ENCODE results near the gene GPR146. TPM values are rescaled to one million over a fixed set of nuclear protein-coding genes. Genes with fewer than 3 reads are reported as not detected.

Gene GPR146
- total and polyA plus RNA-seq, 2 of the 4 experiments (the other 2 are of a cell fraction) = 2.2 to 3.4 TPM

- Histone ChIP-seq H3K9me3 (ENCODE audit: control insufficient read depth, insufficient read depth, low read length) (no peaks in the 10 kb centered on the region), H3K4me1 (ENCODE audit: control insufficient read depth, insufficient read depth, low read length) (peaks cover 8% of the 10 kb centered on the region), H3K4me3 (ENCODE audit: insufficient read depth, low read depth, low read length) (no peak overlapping the region), H2AFZ (replicated peaks; ENCODE audit: low read length, poor library complexity) (no peak overlapping the region), H3K9ac (ENCODE audit: low read depth, low read length) (no peak overlapping the region), H4K5ac (ENCODE audit: low read depth, low read length) (no peak overlapping the region), H3K27ac (ENCODE audit: insufficient read depth, low read length) (no peak overlapping the region), H2BK15ac (ENCODE audit: low read depth, low read length) (no peak overlapping the region), H2BK5ac (ENCODE audit: low read depth, low read length, poor library complexity, severe bottlenecking) (no peak overlapping the region), H4K91ac (ENCODE audit: insufficient read depth, low read depth, low read length) (no peak overlapping the region), H3K9me1 (ENCODE audit: insufficient read depth, low read length) (no peaks in the 10 kb centered on the region), H3K4me2 (ENCODE audit: low read depth, low read length) (no peak overlapping the region), H2BK20ac (ENCODE audit: low read depth, low read length) (no peak overlapping the region), H3K18ac (ENCODE audit: low read depth, low read length) (no peak overlapping the region), H3K56ac (ENCODE audit: extremely low read depth, insufficient read depth, low read length) (no peak overlapping the region), H2AK9ac (replicated peaks; ENCODE audit: low read depth, low read length, poor library complexity) (no peak overlapping the region), H4K20me1 (ENCODE audit: insufficient read depth, low read length) (peaks cover 71% of the 10 kb centered on the region), H3K27me3 (ENCODE audit: control insufficient read depth, insufficient read depth, low read length) (no peaks in the 10 kb centered on the region), H2AK5ac (ENCODE audit: low read depth, low read length) (no peak overlapping the region), H3K36me3 (ENCODE audit: control insufficient read depth, insufficient read depth, low read length) (no peaks in the 10 kb centered on the region), H4K8ac (ENCODE audit: low read depth in 2 of 2, low read length in 2 of 2) (no peak overlapping the region), H3K79me1 (ENCODE audit: low read depth in 1 of 2, low read length in 2 of 2) (peaks cover 0 to 5% of the 10 kb centered on the region in 2 experiments; a peak in 1 of 4 replicates), H2BK120ac (ENCODE audit: low read depth, low read length) (no peak overlapping the region), H3K14ac (replicated peaks; ENCODE audit: low read depth, low read length) (no peak overlapping the region), H3K4ac (ENCODE audit: low read depth, low read length) (no peak overlapping the region), H3K23ac (ENCODE audit: low read depth, low read length) (no peak overlapping the region)
- no peak for ATAC-seq (ENCODE audit: low read depth)
- ChIA-PET CTCF (interaction anchor here (1.2 kb wide), 1 partner anchor 23 kb away, joined by 4 read pairs; no protein-coding TSS in a partner anchor), POLR2A (ENCODE audit: unreplicated experiment) (no interaction called here)
- dilution Hi-C loops (cut with HindIII; ENCODE audit: low sequenced_read_pairs, unreplicated experiment) = no loop called here
- in situ Hi-C loops (cut with MboI; ENCODE audit: low sequenced_read_pairs) = no loop called here
- intact Hi-C loops (cut with micrococcal nuclease) = no loop called here
- 88% methylated on average over 5 of the region's 20 CpGs; no CpG with 5 or more reads in 1 of the 2 experiments for WGBS, 2 experiments (ENCODE audit: extremely low coverage in 2 of 2, insufficient read length in 1 of 2)
- BruUV-seq (replicated peaks) = no TSS peak
- TF ChIP-seq USF2 (IDR thresholded peaks at IDR 0.05; ENCODE audit: low read depth, low read length) = no peak
- TF ChIP-seq CTCF (conservative IDR thresholded peaks at IDR 0.05; ENCODE audit: low read depth, low read length) = no peak
- no peak for TF ChIP-seq RAD21 (IDR thresholded peaks at IDR 0.05; ENCODE audit: low read length)
- no peak for TF ChIP-seq RFX5 (IDR thresholded peaks at IDR 0.05; ENCODE audit: low read depth, low read length)
- no peak for TF ChIP-seq POLR2A (IDR thresholded peaks at IDR 0.05; ENCODE audit: low read depth, low read length)
- no peak for TF ChIP-seq NFE2L2 (IDR thresholded peaks at IDR 0.05; ENCODE audit: low read depth, low read length)
- TF ChIP-seq CHD1 (IDR thresholded peaks at IDR 0.05; ENCODE audit: low read depth, low read length) = no peak
- no peak for TF ChIP-seq MAZ (IDR thresholded peaks at IDR 0.05; ENCODE audit: borderline replicate concordance, low read depth, low read length)
- no peak for TF ChIP-seq SMC3 (IDR thresholded peaks at IDR 0.05; ENCODE audit: low read depth, low read length)
- TF ChIP-seq ELK1 (IDR thresholded peaks at IDR 0.05; ENCODE audit: borderline replicate concordance, low read depth, low read length) = no peak
- no peak for TF ChIP-seq CEBPB (IDR thresholded peaks at IDR 0.05; ENCODE audit: low read depth, low read length)
- no peak for TF ChIP-seq FOS (IDR thresholded peaks at IDR 0.05; ENCODE audit: low read depth, low read length)
- no peak for TF ChIP-seq MAFK (IDR thresholded peaks at IDR 0.05; ENCODE audit: low read depth, low read length)
- TF ChIP-seq BHLHE40 (IDR thresholded peaks at IDR 0.05; ENCODE audit: low read depth, low read length) = no peak
- no peak for TF ChIP-seq RCOR1 (IDR thresholded peaks at IDR 0.05; ENCODE audit: insufficient replicate concordance, low read length)
- TF ChIP-seq MXI1 (IDR thresholded peaks at IDR 0.05; ENCODE audit: borderline replicate concordance, low read depth, low read length) = no peak
- DNase-seq = no peak
These were observed 37.0 kb downstream of the GPR146 start for GRCh38 chr7:1081336-1081735.
